ENCODE measurements around the gene FAM25A.
"Not testable (repeated sequence)": the region's sequence is repeated elsewhere in the genome, so short reads cannot be mapped to it uniquely, and the experiment has no call there.

- not testable (repeated sequence) for TF ChIP-seq CTCF, POLR2A (IDR thresholded peaks at IDR 0.05)
Observed at GRCh38 chr10:87018127-87018526, 2.0 kb upstream of the FAM25A start.
